ENCODE results near the gene PANK3.

DNA sequence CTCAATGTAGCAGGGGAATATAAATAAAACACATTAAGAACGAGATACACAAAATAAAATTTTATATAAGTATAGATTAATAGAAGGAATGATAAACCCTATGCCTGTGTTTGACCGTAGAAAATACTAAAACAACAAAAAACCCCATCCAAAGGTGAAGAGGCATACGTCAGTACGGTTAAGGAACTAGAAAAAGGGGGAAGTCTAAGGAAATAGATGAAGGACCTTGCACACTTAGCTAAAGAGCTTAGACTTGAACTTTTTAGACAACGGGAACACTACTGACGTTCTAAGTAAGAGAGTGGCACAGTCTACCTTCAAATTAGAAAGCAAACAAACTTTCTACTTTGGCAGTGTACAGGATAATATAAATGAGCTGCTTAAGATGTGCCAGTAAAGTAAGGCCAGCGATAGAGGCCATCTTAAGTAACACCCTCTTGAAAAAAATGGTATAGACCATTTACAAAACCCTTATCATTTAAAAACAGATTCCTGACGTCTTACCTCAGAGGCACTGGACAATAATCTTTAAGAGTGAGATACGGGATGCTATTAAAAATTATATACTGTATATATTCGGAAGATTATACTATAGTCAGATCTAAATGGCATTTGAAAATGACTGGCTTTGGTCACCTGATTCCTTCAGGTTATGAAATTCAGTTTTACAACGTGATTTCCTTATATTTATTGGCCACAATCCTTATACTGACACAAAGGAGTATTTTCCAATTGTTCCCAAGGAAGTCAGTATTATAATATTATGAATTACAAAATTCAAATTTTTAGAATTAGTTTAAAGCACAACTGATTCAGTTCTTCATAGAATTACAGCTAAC, 8.5 kb downstream of the PANK3 start:
- TF ChIP-seq GABPA (IDR thresholded peaks at IDR 0.05 in 1 of 2, conservative IDR thresholded peaks at IDR 0.05 in 1 of 2), result no peak
- TF ChIP-seq, protein P1, sequence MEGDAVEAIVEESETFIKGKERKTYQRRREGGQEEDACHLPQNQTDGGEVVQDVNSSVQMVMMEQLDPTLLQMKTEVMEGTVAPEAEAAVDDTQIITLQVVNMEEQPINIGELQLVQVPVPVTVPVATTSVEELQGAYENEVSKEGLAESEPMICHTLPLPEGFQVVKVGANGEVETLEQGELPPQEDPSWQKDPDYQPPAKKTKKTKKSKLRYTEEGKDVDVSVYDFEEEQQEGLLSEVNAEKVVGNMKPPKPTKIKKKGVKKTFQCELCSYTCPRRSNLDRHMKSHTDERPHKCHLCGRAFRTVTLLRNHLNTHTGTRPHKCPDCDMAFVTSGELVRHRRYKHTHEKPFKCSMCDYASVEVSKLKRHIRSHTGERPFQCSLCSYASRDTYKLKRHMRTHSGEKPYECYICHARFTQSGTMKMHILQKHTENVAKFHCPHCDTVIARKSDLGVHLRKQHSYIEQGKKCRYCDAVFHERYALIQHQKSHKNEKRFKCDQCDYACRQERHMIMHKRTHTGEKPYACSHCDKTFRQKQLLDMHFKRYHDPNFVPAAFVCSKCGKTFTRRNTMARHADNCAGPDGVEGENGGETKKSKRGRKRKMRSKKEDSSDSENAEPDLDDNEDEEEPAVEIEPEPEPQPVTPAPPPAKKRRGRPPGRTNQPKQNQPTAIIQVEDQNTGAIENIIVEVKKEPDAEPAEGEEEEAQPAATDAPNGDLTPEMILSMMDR (IDR thresholded peaks at IDR 0.05; ENCODE audit: low read depth, low read length, missing input control), result no peak
- TF ChIP-seq JUND (IDR thresholded peaks at IDR 0.05), result no peak
- TF ChIP-seq EGR1 (IDR thresholded peaks at IDR 0.05; ENCODE audit: low read depth in 2 of 2), result no peak
- TF ChIP-seq, protein P2, sequence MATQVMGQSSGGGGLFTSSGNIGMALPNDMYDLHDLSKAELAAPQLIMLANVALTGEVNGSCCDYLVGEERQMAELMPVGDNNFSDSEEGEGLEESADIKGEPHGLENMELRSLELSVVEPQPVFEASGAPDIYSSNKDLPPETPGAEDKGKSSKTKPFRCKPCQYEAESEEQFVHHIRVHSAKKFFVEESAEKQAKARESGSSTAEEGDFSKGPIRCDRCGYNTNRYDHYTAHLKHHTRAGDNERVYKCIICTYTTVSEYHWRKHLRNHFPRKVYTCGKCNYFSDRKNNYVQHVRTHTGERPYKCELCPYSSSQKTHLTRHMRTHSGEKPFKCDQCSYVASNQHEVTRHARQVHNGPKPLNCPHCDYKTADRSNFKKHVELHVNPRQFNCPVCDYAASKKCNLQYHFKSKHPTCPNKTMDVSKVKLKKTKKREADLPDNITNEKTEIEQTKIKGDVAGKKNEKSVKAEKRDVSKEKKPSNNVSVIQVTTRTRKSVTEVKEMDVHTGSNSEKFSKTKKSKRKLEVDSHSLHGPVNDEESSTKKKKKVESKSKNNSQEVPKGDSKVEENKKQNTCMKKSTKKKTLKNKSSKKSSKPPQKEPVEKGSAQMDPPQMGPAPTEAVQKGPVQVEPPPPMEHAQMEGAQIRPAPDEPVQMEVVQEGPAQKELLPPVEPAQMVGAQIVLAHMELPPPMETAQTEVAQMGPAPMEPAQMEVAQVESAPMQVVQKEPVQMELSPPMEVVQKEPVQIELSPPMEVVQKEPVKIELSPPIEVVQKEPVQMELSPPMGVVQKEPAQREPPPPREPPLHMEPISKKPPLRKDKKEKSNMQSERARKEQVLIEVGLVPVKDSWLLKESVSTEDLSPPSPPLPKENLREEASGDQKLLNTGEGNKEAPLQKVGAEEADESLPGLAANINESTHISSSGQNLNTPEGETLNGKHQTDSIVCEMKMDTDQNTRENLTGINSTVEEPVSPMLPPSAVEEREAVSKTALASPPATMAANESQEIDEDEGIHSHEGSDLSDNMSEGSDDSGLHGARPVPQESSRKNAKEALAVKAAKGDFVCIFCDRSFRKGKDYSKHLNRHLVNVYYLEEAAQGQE (IDR thresholded peaks at IDR 0.05), result no peak
- TF ChIP-seq SP1 (IDR thresholded peaks at IDR 0.05), result no peak
- TF ChIP-seq TAF1 (conservative IDR thresholded peaks at IDR 0.05), result no peak
- TF ChIP-seq, protein P3, sequence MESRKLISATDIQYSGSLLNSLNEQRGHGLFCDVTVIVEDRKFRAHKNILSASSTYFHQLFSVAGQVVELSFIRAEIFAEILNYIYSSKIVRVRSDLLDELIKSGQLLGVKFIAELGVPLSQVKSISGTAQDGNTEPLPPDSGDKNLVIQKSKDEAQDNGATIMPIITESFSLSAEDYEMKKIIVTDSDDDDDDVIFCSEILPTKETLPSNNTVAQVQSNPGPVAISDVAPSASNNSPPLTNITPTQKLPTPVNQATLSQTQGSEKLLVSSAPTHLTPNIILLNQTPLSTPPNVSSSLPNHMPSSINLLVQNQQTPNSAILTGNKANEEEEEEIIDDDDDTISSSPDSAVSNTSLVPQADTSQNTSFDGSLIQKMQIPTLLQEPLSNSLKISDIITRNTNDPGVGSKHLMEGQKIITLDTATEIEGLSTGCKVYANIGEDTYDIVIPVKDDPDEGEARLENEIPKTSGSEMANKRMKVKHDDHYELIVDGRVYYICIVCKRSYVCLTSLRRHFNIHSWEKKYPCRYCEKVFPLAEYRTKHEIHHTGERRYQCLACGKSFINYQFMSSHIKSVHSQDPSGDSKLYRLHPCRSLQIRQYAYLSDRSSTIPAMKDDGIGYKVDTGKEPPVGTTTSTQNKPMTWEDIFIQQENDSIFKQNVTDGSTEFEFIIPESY (IDR thresholded peaks at IDR 0.05), result no peak
- TF ChIP-seq RAD21 (IDR thresholded peaks at IDR 0.05), result no peak
- no peak for TF ChIP-seq YY1 (IDR thresholded peaks at IDR 0.05)
- TF ChIP-seq, protein P4, sequence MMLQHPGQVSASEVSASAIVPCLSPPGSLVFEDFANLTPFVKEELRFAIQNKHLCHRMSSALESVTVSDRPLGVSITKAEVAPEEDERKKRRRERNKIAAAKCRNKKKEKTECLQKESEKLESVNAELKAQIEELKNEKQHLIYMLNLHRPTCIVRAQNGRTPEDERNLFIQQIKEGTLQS (IDR thresholded peaks at IDR 0.05), result no peak

Data from liver (tissue), 3 donors.